Tibial nerve (tissue), 4 donors: ENCODE data around the gene PCDHB7. TPM values are rescaled to one million over a fixed set of nuclear protein-coding genes. Genes with fewer than 3 reads are reported as not detected.
"Not testable (repeated sequence)": the region's sequence is repeated elsewhere in the genome, so short reads cannot be mapped to it uniquely, and the experiment has no call there.

ENCODE experiments used
- DNase-seq, 2 donors: peaks; one replicate each; pipeline ENCODE4 v3.0.0-alpha.2; 2019; ENCODE audit warnings: low spot score in 2 of 2
- H3K27ac ChIP-seq, 4 donors: fragments of 200-600 bp; sonication (generic) in 3 of 4; one replicate each; pipeline ENCODE4 v1.5.1; 2017 to 2019; ENCODE audit warnings: mild to moderate bottlenecking in 1 of 4
- H3K27me3 ChIP-seq, 2 donors: fragments of 200-600 bp; sonication (generic) in 1 of 2; one replicate each; pipeline versions ENCODE4 v1.5.1 to v1.6.0; 2017 to 2019
- H3K36me3 ChIP-seq, 3 donors: fragments of 200-600 bp; sonication (generic); one replicate each; pipeline ENCODE4 v1.5.1; 2018 to 2019
- H3K4me1 ChIP-seq, 4 donors: fragments of 200-600 bp; sonication (generic) in 3 of 4; one replicate each; pipeline ENCODE4 v1.5.1; 2017 to 2019
- H3K4me3 ChIP-seq, 4 donors: fragments of 200-600 bp; sonication (generic) in 3 of 4; one replicate each; pipeline ENCODE4 v1.5.1; 2017 to 2019; ENCODE audit warnings: mild to moderate bottlenecking in 1 of 4, moderate library complexity in 1 of 4
- H3K9me3 ChIP-seq, 4 donors: fragments of 200-600 bp; sonication (generic) in 3 of 4; one replicate each; pipeline ENCODE4 v1.5.1; 2017 to 2019
- EP300 ChIP-seq, 2 donors: sonication (generic); formaldehyde crosslinking; IDR thresholded peaks; one replicate each; pipeline ENCODE4 v1.6.1; 2017; ENCODE audit warnings: antibody characterized with exemption in 2 of 2, mild to moderate bottlenecking in 1 of 2
- POLR2A ChIP-seq, 2 donors: fragments of 450-650 bp; IDR thresholded peaks; one replicate each; pipeline ENCODE4 v1.6.1; 2017; ENCODE audit warnings: antibody characterized with exemption in 2 of 2, mild to moderate bottlenecking in 2 of 2, moderate library complexity in 2 of 2
- WGBS, 2 donors: methylation state at CpG; one replicate each; pipeline ENCODE4 v1.1.5; 2018; 5-methylcytosine and 5-hydroxymethylcytosine counted together
- total RNA-seq, 4 donors: library from RNA; depleted of rRNA; stranded (reverse); fragments of >200 nt; gene quantifications; one replicate each; pipeline ENCODE4 v1.1.0, GENCODE V29; 2016
- TF ChIP-seq, protein P1 (sequence below), 5 experiments: fragments of 200-600 bp in 3 of 5; fragments of 450-650 bp in 2 of 5; sonication (generic) in 3 of 5; IDR thresholded peaks; one replicate each; pipeline ENCODE4 v1.5.1; 2016 to 2019; ENCODE audit warnings: antibody characterized with exemption in 5 of 5, mild to moderate bottlenecking in 3 of 5, moderate library complexity in 2 of 5

The PCDHB7 gene
- total RNA-seq: 1 to 10 TPM; 4.4 to 7.1 (median 5.5) TPM

DNA sequence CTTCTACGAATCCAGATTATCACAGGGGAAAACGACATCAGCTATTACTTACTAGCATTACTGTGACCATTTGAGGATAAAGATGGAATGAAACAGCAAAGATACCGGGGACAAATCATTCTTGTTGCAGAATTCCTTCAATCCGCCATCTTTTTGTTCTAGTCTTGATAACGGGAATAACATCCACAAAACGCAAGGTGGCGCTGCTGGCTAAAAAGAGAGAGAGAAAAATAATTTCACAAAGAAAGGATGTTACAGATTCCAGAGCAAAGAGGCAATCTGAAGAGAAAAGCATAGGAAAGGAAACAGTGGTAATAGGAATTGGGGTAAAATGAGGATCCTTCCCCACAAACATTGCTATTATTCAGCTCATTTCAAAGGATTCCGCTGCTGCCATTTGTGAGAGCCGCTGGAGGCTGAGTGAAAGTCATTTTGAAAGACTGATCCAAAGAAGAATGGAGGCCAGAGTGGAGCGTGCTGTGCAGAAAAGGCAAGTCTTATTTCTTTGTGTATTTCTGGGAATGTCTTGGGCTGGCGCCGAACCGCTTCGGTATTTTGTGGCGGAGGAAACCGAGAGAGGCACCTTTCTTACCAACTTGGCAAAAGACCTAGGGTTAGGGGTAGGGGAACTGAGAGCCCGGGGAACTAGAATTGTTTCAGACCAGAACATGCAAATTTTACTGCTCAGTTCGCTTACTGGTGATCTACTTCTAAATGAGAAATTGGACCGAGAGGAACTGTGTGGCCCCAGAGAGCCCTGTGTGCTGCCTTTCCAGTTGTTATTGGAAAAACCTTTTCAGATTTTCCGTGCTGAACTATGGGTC is at the start of gene PCDHB7:
TSS of gene PCDHB7 (plus strand) at position 264 of the 824 bp plus-strand sequence. CDS start at position 456, 192 bp downstream.
- no peak for DNase-seq
- Histone ChIP-seq H3K27ac (peak within 1 kb of the TSS in 1 of 4 donors; percentile 18), H3K9me3 (peaks cover 0 to 79% (median 26%) of the 10 kb centered on the region in 4 donors), H3K27me3 (no peaks in the 10 kb centered on the region), H3K4me1 (no peaks in the 10 kb centered on the region), H3K36me3 (peaks cover 0 to 13% (median 0%) of the 10 kb centered on the region in 3 donors), H3K4me3 (peak within 1 kb of the TSS in 1 of 4 donors; percentile 34)
- 31 to 48% methylated on average over 20 of the region's 20 CpGs for WGBS, 2 donors
- TF ChIP-seq, protein P1, sequence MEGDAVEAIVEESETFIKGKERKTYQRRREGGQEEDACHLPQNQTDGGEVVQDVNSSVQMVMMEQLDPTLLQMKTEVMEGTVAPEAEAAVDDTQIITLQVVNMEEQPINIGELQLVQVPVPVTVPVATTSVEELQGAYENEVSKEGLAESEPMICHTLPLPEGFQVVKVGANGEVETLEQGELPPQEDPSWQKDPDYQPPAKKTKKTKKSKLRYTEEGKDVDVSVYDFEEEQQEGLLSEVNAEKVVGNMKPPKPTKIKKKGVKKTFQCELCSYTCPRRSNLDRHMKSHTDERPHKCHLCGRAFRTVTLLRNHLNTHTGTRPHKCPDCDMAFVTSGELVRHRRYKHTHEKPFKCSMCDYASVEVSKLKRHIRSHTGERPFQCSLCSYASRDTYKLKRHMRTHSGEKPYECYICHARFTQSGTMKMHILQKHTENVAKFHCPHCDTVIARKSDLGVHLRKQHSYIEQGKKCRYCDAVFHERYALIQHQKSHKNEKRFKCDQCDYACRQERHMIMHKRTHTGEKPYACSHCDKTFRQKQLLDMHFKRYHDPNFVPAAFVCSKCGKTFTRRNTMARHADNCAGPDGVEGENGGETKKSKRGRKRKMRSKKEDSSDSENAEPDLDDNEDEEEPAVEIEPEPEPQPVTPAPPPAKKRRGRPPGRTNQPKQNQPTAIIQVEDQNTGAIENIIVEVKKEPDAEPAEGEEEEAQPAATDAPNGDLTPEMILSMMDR (IDR thresholded peaks at IDR 0.05): peak in 4 of 5 experiments; percentile 9 to 33 (median 28)
- TF ChIP-seq EP300 (IDR thresholded peaks at IDR 0.05): no peak

DNA sequence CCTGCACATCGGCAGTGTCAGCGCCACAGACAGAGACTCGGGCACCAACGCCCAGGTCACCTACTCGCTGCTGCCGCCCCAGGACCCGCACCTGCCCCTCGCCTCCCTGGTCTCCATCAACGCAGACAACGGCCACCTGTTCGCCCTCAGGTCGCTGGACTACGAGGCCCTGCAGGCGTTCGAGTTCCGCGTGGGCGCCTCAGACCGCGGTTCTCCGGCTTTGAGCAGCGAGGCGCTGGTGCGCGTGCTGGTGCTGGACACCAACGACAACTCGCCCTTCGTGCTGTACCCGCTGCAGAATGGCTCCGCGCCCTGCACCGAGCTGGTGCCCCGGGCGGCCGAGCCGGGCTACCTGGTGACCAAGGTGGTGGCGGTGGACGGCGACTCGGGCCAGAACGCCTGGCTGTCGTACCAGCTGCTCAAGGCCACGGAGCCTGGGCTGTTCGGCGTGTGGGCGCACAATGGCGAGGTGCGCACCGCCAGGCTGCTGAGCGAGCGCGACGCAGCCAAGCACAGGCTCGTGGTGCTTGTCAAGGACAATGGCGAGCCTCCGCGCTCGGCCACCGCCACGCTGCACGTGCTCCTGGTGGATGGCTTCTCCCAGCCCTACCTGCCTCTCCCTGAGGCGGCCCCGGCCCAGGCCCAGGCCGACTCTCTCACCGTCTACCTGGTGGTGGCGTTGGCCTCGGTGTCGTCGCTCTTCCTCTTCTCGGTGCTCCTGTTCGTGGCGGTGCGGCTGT is 48.9 kb upstream of the PCDHB7 start:
- Histone ChIP-seq H3K4me3 (peak overlapping the region in 1 of 4 donors; percentile 23), H3K9me3 (peaks cover 0 to 66% (median 6%) of the 10 kb centered on the region in 4 donors)
- H3K27me3 ChIP-seq, H3K27ac ChIP-seq, DNase-seq, H3K4me1 ChIP-seq, H3K36me3 ChIP-seq: not testable (repeated sequence)
- WGBS, 2 donors: 31 to 44% methylated on average over 12 to 26 of the region's 73 CpGs

DNA sequence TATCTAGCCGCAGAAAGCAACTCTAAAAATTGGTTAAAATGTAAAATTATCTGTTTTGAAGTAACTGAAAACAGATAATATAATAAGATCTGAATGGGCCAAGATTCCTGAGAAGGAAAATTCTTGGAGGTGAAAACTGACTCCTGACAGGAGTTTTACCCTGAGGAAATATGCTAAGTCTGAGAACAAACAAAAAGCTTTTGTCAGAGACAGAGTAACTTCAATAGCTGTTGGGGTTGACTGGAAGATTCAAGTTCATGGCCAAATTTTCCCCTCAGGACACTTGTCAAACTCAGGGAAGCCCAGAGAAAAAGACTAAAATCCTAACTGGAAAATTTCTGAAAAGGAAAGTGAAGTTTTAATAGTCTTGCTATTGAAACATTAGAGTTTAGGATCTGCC is 45.1 kb upstream of the PCDHB7 start:
- no peak for DNase-seq
- no peak overlapping the region for H3K4me3 ChIP-seq
- no peak overlapping the region for H3K27ac ChIP-seq
- peaks cover 0 to 10% (median 0%) of the 10 kb centered on the region in 3 donors for H3K36me3 ChIP-seq
- no peaks in the 10 kb centered on the region for H3K4me1 ChIP-seq
- TF ChIP-seq POLR2A (IDR thresholded peaks at IDR 0.05): no peak
- TF ChIP-seq, protein P1 (IDR thresholded peaks at IDR 0.05): no peak
- no peak for TF ChIP-seq EP300 (IDR thresholded peaks at IDR 0.05)
- peaks cover 0 to 77% (median 10%) of the 10 kb centered on the region in 4 donors for H3K9me3 ChIP-seq
- no peaks in the 10 kb centered on the region for H3K27me3 ChIP-seq
- 86 to 95% methylated on average over 1 of the region's 1 CpG for WGBS, 2 donors

DNA sequence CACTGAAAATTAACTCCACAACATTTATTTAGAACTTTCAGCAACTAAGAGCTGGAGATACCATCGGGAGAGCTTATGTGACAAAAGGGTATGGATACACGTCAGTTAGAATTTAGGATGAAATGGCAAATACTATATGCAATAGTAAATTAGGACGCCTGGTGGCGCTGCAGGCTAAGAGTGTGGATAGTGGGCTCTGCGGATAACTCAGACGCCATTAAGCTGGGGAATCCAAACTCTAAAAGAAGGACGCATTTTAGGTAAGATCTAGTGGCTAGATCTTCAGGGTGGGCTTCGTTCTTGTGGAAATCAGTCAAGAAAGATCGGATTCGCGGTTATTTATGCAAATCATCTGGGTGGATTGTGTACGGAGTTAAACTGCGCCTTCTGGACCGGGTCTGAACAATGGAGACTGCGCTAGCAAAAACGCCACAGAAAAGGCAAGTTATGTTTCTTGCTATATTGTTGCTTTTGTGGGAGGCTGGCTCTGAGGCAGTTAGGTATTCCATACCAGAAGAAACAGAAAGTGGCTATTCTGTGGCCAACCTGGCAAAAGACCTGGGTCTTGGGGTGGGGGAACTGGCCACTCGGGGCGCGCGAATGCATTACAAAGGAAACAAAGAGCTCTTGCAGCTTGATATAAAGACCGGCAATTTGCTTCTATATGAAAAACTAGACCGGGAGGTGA is 37.3 kb upstream of the PCDHB7 start, which contains the start of gene PCDHB5:
TSS of gene PCDHB5 (plus strand) at position 177 of the 688 bp plus-strand sequence. CDS start at position 406, 229 bp downstream.
- Histone ChIP-seq H3K4me1 (no peaks in the 10 kb centered on the region), H3K36me3 (no peaks in the 10 kb centered on the region), H3K27ac (peak within 1 kb of the TSS in 1 of 4 donors; percentile 48), H3K9me3 (peaks cover 0 to 97% (median 27%) of the 10 kb centered on the region in 4 donors), H3K27me3 (no peaks in the 10 kb centered on the region), H3K4me3 (peak within 1 kb of the TSS; percentile 8 to 48 (median 16))
- 23 to 26% methylated on average over 22 of the region's 22 CpGs for WGBS, 2 donors
- peak in 1 of 2 donors; percentile 33 for DNase-seq
- no peak for TF ChIP-seq EP300 (IDR thresholded peaks at IDR 0.05)
- TF ChIP-seq, protein P1 (IDR thresholded peaks at IDR 0.05): peak in 2 of 5 experiments; percentile 12 to 32
- no peak for TF ChIP-seq POLR2A (IDR thresholded peaks at IDR 0.05)

DNA sequence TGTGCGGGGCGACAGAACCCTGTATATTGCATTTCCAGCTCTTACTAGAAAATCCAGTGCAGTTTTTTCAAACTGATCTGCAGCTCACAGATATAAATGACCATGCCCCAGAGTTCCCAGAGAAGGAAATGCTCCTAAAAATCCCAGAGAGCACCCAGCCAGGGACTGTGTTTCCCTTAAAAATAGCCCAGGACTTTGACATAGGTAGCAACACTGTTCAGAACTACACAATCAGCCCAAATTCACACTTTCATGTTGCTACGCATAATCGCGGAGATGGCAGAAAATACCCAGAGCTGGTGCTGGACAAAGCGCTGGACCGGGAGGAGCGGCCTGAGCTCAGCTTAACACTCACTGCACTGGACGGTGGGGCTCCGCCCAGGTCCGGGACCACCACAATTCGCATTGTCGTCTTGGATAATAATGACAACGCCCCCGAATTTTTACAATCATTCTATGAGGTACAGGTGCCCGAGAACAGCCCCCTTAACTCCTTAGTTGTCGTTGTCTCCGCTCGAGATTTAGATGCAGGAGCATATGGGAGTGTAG is 36.7 kb upstream of the PCDHB7 start:
- Histone ChIP-seq H3K9me3 (peaks cover 0 to 97% (median 26%) of the 10 kb centered on the region in 4 donors), H3K27me3 (no peaks in the 10 kb centered on the region), H3K4me3 (peak overlapping the region; percentile 8 to 48 (median 16)), H3K4me1 (no peaks in the 10 kb centered on the region), H3K27ac (no peak overlapping the region), H3K36me3 (no peaks in the 10 kb centered on the region)
- TF ChIP-seq, protein P1 (IDR thresholded peaks at IDR 0.05): no peak
- TF ChIP-seq EP300 (IDR thresholded peaks at IDR 0.05) (no peak), POLR2A (IDR thresholded peaks at IDR 0.05) (no peak)
- WGBS, 2 donors: 67% methylated on average over 19 of the region's 19 CpGs
- no peak for DNase-seq

DNA sequence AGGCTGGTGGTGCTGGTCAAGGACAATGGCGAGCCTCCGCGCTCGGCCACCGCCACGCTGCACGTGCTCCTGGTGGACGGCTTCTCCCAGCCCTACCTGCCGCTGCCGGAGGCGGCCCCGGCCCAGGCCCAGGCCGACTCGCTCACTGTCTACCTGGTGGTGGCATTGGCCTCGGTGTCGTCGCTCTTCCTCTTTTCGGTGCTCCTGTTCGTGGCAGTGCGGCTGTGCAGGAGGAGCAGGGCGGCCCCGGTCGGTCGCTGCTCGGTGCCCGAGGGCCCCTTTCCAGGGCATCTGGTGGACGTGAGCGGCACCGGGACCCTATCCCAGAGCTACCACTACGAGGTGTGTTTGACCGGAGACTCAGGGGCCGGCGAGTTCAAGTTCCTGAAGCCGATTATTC is 35.1 kb upstream of the PCDHB7 start:
- H3K36me3 ChIP-seq, H3K27me3 ChIP-seq, H3K4me1 ChIP-seq, DNase-seq, H3K27ac ChIP-seq, H3K4me3 ChIP-seq: not testable (repeated sequence)
- H3K9me3 ChIP-seq: peaks cover 0 to 97% (median 27%) of the 10 kb centered on the region in 4 donors
- WGBS, 2 donors: 57 to 69% methylated on average over 16 to 27 of the region's 34 CpGs
